ENCODE results near the gene DIRAS3.

GRCh38 chr1:68065766-68066165, 15.3 kb upstream of the DIRAS3 start:
- no peak for TF ChIP-seq CTCF (IDR thresholded peaks at IDR 0.05)
- TF ChIP-seq POLR2A (IDR thresholded peaks at IDR 0.05), result no peak

Data from Peyer's patch (tissue), 4 donors.